ENCODE results near the gene B4GALNT2.
A peak's percentile ranks its signal among the peaks of the same experiment; 100 is the strongest.
"Not testable (repeated sequence)": the region's sequence is repeated elsewhere in the genome, so short reads cannot be mapped to it uniquely, and the experiment has no call there.

Gene B4GALNT2

GRCh38 chr17:49132699-49133364 lies at the start of gene B4GALNT2:
TSS of gene B4GALNT2 (plus strand) at chr17:49132769. CDS start at chr17:49132793, 24 bp downstream.
- Mint-ChIP-seq H3K27ac (no peak within 1 kb of the TSS), H3K27me3 (peaks cover 61% of the 10 kb centered on the region), H3K9me3 (no peaks in the 10 kb centered on the region), H3K4me1 (ENCODE audit: low read depth) (peaks cover 5% of the 10 kb centered on the region), H3K36me3 (ENCODE audit: low read depth) (no peaks in the 10 kb centered on the region), H3K4me3 (peak within 1 kb of the TSS; percentile 56)

GRCh38 chr17:49085046-49085445 lies 47.5 kb upstream of the B4GALNT2 start:
- H3K27ac Mint-ChIP-seq; H3K4me1 Mint-ChIP-seq (ENCODE audit: low read depth); H3K36me3 Mint-ChIP-seq (ENCODE audit: low read depth); H3K9me3 Mint-ChIP-seq; H3K4me3 Mint-ChIP-seq: not testable (repeated sequence)
- H3K27me3 Mint-ChIP-seq: peaks cover 29% of the 10 kb centered on the region

GRCh38 chr17:49085565-49086315 lies 46.8 kb upstream of the B4GALNT2 start:
- H3K9me3 Mint-ChIP-seq: no peaks in the 10 kb centered on the region
- no peak overlapping the region for H3K4me3 Mint-ChIP-seq
- H3K27ac Mint-ChIP-seq: no peak overlapping the region
- peaks cover 29% of the 10 kb centered on the region for H3K27me3 Mint-ChIP-seq
- no peaks in the 10 kb centered on the region for H3K4me1 Mint-ChIP-seq (ENCODE audit: low read depth)
- H3K36me3 Mint-ChIP-seq (ENCODE audit: low read depth): no peaks in the 10 kb centered on the region

- H3K27ac Mint-ChIP-seq: no peak overlapping the region
- H3K4me1 Mint-ChIP-seq (ENCODE audit: low read depth): no peaks in the 10 kb centered on the region
- no peak overlapping the region for H3K4me3 Mint-ChIP-seq
- H3K36me3 Mint-ChIP-seq (ENCODE audit: low read depth): no peaks in the 10 kb centered on the region
- peaks cover 29% of the 10 kb centered on the region for H3K27me3 Mint-ChIP-seq
- H3K9me3 Mint-ChIP-seq: no peaks in the 10 kb centered on the region
These were observed 46.3 kb upstream of the B4GALNT2 start for GRCh38 chr17:49086316-49086605.

GRCh38 chr17:49086649-49087048 lies 45.9 kb upstream of the B4GALNT2 start:
- Mint-ChIP-seq H3K36me3 (ENCODE audit: low read depth) (no peaks in the 10 kb centered on the region), H3K4me1 (ENCODE audit: low read depth) (no peaks in the 10 kb centered on the region), H3K9me3 (no peaks in the 10 kb centered on the region), H3K27ac (no peak overlapping the region), H3K4me3 (no peak overlapping the region), H3K27me3 (peaks cover 29% of the 10 kb centered on the region)

GRCh38 chr17:49089094-49089493 lies 43.5 kb upstream of the B4GALNT2 start:
- Mint-ChIP-seq H3K4me3 (no peak overlapping the region), H3K9me3 (no peaks in the 10 kb centered on the region), H3K4me1 (ENCODE audit: low read depth) (no peaks in the 10 kb centered on the region), H3K27me3 (peaks cover 21% of the 10 kb centered on the region), H3K27ac (no peak overlapping the region), H3K36me3 (ENCODE audit: low read depth) (no peaks in the 10 kb centered on the region)

GRCh38 chr17:49090878-49091594 lies 41.5 kb upstream of the B4GALNT2 start:
- Mint-ChIP-seq H3K36me3 (ENCODE audit: low read depth) (no peaks in the 10 kb centered on the region), H3K4me3 (no peak overlapping the region), H3K27me3 (peaks cover 8% of the 10 kb centered on the region), H3K9me3 (no peaks in the 10 kb centered on the region), H3K4me1 (ENCODE audit: low read depth) (no peaks in the 10 kb centered on the region), H3K27ac (no peak overlapping the region)

GRCh38 chr17:49093131-49093530 lies 39.4 kb upstream of the B4GALNT2 start:
- H3K36me3 Mint-ChIP-seq (ENCODE audit: low read depth): no peaks in the 10 kb centered on the region
- no peak overlapping the region for H3K27ac Mint-ChIP-seq
- H3K27me3 Mint-ChIP-seq: peaks cover 4% of the 10 kb centered on the region
- no peaks in the 10 kb centered on the region for H3K9me3 Mint-ChIP-seq
- H3K4me1 Mint-ChIP-seq (ENCODE audit: low read depth): no peaks in the 10 kb centered on the region
- H3K4me3 Mint-ChIP-seq: no peak overlapping the region

GRCh38 chr17:49100601-49101000 lies 32.0 kb upstream of the B4GALNT2 start:
- Mint-ChIP-seq H3K36me3 (ENCODE audit: low read depth) (no peaks in the 10 kb centered on the region), H3K4me1 (ENCODE audit: low read depth) (no peaks in the 10 kb centered on the region), H3K4me3 (no peak overlapping the region), H3K9me3 (no peaks in the 10 kb centered on the region), H3K27ac (no peak overlapping the region), H3K27me3 (peaks cover 10% of the 10 kb centered on the region)

GRCh38 chr17:49101054-49101534 lies 31.5 kb upstream of the B4GALNT2 start:
- H3K27ac Mint-ChIP-seq: no peak overlapping the region
- H3K36me3 Mint-ChIP-seq (ENCODE audit: low read depth): no peaks in the 10 kb centered on the region

GRCh38 chr17:49103360-49103759 lies 29.2 kb upstream of the B4GALNT2 start:
- H3K4me3 Mint-ChIP-seq; H3K4me1 Mint-ChIP-seq (ENCODE audit: low read depth); H3K27ac Mint-ChIP-seq; H3K9me3 Mint-ChIP-seq; H3K36me3 Mint-ChIP-seq (ENCODE audit: low read depth): not testable (repeated sequence)
- peaks cover 10% of the 10 kb centered on the region for H3K27me3 Mint-ChIP-seq

More at GRCh38 chr17:49101054-49101534, 31.5 kb upstream of the B4GALNT2 start:
- peaks cover 10% of the 10 kb centered on the region for H3K27me3 Mint-ChIP-seq
- H3K9me3 Mint-ChIP-seq: no peaks in the 10 kb centered on the region
- no peak overlapping the region for H3K4me3 Mint-ChIP-seq
- no peaks in the 10 kb centered on the region for H3K4me1 Mint-ChIP-seq (ENCODE audit: low read depth)

- Mint-ChIP-seq H3K9me3 (no peaks in the 10 kb centered on the region), H3K36me3 (ENCODE audit: low read depth) (no peaks in the 10 kb centered on the region), H3K27me3 (peaks cover 7% of the 10 kb centered on the region), H3K4me1 (ENCODE audit: low read depth) (no peaks in the 10 kb centered on the region), H3K27ac (no peak overlapping the region), H3K4me3 (no peak overlapping the region)
These were observed 28.0 kb upstream of the B4GALNT2 start for GRCh38 chr17:49104511-49105074.

GRCh38 chr17:49106321-49107210 lies 26.0 kb upstream of the B4GALNT2 start:
- no peaks in the 10 kb centered on the region for H3K9me3 Mint-ChIP-seq
- H3K27ac Mint-ChIP-seq: no peak overlapping the region
- no peaks in the 10 kb centered on the region for H3K4me1 Mint-ChIP-seq (ENCODE audit: low read depth)
- H3K27me3 Mint-ChIP-seq: peaks cover 7% of the 10 kb centered on the region
- no peak overlapping the region for H3K4me3 Mint-ChIP-seq
- no peaks in the 10 kb centered on the region for H3K36me3 Mint-ChIP-seq (ENCODE audit: low read depth)

- H3K9me3 Mint-ChIP-seq: no peaks in the 10 kb centered on the region
- no peaks in the 10 kb centered on the region for H3K4me1 Mint-ChIP-seq (ENCODE audit: low read depth)
- no peak overlapping the region for H3K4me3 Mint-ChIP-seq
- H3K27ac Mint-ChIP-seq: no peak overlapping the region
- no peaks in the 10 kb centered on the region for H3K36me3 Mint-ChIP-seq (ENCODE audit: low read depth)
- H3K27me3 Mint-ChIP-seq: peaks cover 10% of the 10 kb centered on the region
These were observed 25.4 kb upstream of the B4GALNT2 start for GRCh38 chr17:49107211-49107557.

Measured in stimulated activated naive CD8-positive, alpha-beta T cell treated with anti-CD3 and anti-CD28 coated beads, Interleukin-15, Interleukin-2, amounts not matched to agents 100 ng/mL and 50 ng/mL, for 24 hours (primary cell).